HPDE6-E6E7 (cell line): ENCODE data around the gene TEX54.
"Not testable (repeated sequence)": the region's sequence is repeated elsewhere in the genome, so short reads cannot be mapped to it uniquely, and the experiment has no call there.

Source experiments
- DNase-seq: peaks from one replicate; pipeline ENCODE4 v3.0.0; 2011; ENCODE audit warnings: missing footprints; ENCODE audit errors: extremely low spot score

Gene TEX54

GRCh38 chr11:62832336-62833234 is at the start of gene TEX54:
Gene TEX54, minus strand, starts transcription at chr11:62832841.
- DNase-seq: peak; percentile 16

- DNase-seq: no peak
These were observed 49.7 kb upstream of the TEX54 start for GRCh38 chr11:62882431-62882749.

GRCh38 chr11:62881579-62882430 is 49.2 kb upstream of the TEX54 start:
- DNase-seq: peak; percentile 90

- DNase-seq: peak; percentile 85
These were observed 48.4 kb upstream of the TEX54 start, which contains the start of gene SLC3A2 for GRCh38 chr11:62880803-62881578. Gene SLC3A2, plus strand, starts transcription at chr11:62880896. Its CDS starts 128 bp downstream, at chr11:62881024.

- no peak for DNase-seq
These were observed 47.7 kb upstream of the TEX54 start for GRCh38 chr11:62880231-62880802.

GRCh38 chr11:62879235-62879978 is 46.8 kb upstream of the TEX54 start:
- DNase-seq: no peak

GRCh38 chr11:62876712-62877111 is 44.1 kb upstream of the TEX54 start:
- DNase-seq: no peak

- no peak for DNase-seq
These were observed 43.2 kb upstream of the TEX54 start for GRCh38 chr11:62875698-62876478.

- DNase-seq: no peak
These were observed 42.2 kb upstream of the TEX54 start for GRCh38 chr11:62874851-62875250.

GRCh38 chr11:62865635-62866034 is 33.0 kb upstream of the TEX54 start:
- no peak for DNase-seq

GRCh38 chr11:62863687-62864335 is 31.2 kb upstream of the TEX54 start:
- no peak for DNase-seq

- not testable (repeated sequence) for DNase-seq
These were observed 29.0 kb upstream of the TEX54 start for GRCh38 chr11:62861564-62862192.

GRCh38 chr11:62860835-62861563 is 28.4 kb upstream of the TEX54 start:
- DNase-seq: no peak

GRCh38 chr11:62859281-62859703 is 26.7 kb upstream of the TEX54 start:
- DNase-seq: not testable (repeated sequence)

GRCh38 chr11:62858201-62858600 is 25.6 kb upstream of the TEX54 start:
- DNase-seq: no peak

- DNase-seq: no peak
These were observed 24.9 kb upstream of the TEX54 start for GRCh38 chr11:62857541-62857982.

GRCh38 chr11:62856333-62856895 is 23.8 kb upstream of the TEX54 start:
- no peak for DNase-seq
